Pons (tissue), 1 donor: ENCODE data around the gene CDK3.
"Not testable (repeated sequence)": the region's sequence is repeated elsewhere in the genome, so short reads cannot be mapped to it uniquely, and the experiment has no call there.

Experiments used
- DNase-seq: peaks from one replicate; pipeline ENCODE4 v3.0.0-alpha.2; 2016; ENCODE audit warnings: low spot score

The CDK3 gene

DNA sequence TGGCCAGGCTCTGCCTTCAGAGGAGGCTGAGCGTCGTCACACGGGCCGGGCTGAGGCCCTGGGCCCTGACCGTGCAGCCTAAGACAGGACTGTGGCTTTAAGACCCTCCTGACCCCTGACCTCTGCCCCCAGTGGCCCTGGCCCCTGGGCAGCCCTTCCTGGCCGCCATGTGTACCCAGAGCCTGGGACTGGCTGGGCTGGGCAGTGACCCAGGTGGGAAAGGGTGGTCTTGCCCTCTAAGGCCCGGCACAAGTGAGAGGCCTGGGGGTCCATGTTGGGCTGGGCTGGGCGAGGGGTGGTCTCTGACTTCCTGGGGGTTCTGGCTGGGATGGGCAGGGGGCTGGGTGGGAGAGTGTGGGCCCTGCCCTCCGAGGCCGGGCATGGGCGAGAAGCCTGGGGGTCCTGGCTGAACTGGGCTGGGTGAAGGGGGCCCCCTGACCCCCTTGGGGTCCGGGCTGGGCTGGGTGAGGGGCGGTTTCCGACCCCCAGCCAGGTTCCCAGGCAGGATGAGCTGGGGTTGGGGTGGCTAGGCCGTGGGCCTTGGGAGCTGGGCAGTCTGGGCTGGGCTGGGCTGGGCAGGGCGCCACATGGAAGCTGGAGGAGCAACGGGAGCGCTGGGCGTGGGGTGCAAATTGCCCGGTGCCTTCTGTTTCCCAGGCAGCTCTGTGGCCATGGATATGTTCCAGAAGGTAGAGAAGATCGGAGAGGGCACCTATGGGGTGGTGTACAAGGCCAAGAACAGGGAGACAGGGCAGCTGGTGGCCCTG, at the start of gene CDK3:
Gene CDK3, plus strand, starts transcription at position 101 of the 767 bp plus-strand sequence. Its CDS starts 571 bp downstream, at position 672.
- no peak for DNase-seq

DNA sequence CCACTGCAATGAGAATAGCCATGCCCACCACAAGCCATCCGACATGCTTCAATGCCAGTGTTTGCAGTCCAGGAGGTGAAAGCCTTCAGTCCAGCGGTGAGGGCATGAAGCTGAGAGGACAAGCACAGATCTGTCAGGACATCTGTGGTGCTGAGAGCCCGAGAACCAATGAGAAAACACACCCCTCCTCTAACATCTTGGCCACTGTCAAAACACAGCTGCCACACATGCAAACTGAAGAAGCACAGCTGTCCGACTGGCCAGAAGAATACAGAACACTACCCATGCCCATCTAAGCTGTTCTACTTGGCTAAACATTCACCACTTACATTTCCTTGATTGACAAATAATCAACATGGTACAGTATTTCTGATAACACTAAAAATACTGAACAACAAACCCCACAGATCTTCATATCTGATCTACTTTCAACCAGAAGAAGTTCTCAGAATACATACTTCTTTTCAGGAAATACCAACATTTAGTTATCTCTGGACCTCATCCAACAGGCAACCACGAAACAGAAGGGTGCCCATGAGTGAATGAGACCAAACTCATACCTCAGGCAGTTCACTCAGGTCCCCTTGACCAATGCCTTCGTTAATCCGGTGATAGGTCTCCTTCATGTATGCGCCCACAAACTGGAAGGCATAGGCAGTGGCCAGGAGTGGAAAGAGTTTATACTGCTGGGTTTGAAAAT, 49.6 kb upstream of the CDK3 start:
- DNase-seq: peak; percentile 29

DNA sequence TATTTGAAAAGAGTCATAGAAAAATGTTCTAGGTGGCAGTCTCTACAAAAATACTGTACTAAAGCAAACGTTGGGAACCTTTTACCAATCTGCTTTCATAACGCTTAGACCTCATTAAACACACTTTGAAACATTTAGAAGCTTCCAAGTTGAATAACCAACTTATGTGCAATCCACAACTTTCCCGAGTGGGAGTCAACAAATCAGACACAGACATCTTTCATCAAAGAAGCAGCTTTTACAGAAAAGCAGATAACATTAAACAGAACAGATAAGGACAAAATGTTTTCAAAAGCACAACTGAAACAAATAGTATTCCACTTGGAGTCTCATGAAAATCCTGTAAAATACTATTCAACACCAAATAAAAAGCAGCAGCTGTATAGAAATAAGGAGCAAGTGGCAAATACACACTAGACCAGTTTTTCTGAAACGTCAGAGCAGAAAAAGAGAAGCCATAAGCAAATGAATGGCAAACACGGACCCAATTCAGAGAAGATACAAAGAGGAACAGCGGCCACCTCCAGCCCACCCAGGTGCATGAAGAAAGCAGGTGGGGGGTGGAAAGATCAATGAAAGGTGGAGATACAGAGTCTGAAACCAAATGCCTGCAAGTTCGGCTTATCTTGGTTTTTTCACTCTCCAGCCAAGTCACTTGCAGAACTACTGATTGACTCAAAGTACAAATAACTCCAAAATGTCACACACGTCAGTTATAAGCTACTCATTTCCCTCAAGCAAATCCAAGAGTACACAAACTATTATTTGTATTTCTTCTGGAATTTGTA, 41.4 kb upstream of the CDK3 start:
- DNase-seq: no peak

- no peak for DNase-seq
Measured at GRCh38 chr17:75959839-75960511, 40.7 kb upstream of the CDK3 start.

DNA sequence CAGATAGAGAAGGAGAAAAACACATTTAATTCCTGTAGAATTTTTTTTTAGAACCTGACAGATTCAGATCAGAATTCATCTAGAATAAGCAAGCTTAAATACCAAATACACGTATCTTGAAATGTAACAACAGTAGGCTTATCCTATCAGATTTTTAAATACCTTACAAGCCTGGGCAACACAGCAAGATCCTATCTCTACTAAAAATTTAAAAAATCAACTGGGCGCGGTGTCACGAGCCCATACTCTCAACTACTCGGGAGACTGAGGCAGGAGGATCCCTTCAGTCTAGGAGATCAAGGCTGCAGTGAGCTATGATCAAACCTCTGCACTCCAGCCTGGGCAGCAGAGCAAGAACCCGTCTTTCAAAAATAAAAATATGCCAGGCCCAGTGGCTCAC, 35.2 kb upstream of the CDK3 start:
- DNase-seq: no peak

DNA sequence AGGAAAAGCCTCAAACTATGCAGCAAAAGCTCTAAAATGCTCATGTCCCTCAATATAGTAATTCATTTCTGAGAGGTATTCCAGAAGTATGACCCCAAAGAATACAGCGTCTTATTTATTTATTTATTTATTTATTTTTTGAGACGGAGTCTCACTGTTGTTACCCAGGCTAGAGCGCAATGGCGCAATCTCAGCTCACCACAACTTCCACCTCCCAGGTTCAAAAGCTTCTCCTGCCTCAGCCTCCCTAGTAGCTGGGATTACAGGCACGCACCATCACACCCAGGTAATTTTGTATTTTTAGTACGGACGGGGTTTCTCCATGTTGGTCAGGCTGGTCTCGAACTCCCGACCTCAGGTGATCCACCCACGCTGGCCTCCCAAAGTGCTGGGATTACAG, 31.6 kb upstream of the CDK3 start:
- not testable (repeated sequence) for DNase-seq

- no peak for DNase-seq
Measured at GRCh38 chr17:75970011-75970523, 30.6 kb upstream of the CDK3 start.

DNA sequence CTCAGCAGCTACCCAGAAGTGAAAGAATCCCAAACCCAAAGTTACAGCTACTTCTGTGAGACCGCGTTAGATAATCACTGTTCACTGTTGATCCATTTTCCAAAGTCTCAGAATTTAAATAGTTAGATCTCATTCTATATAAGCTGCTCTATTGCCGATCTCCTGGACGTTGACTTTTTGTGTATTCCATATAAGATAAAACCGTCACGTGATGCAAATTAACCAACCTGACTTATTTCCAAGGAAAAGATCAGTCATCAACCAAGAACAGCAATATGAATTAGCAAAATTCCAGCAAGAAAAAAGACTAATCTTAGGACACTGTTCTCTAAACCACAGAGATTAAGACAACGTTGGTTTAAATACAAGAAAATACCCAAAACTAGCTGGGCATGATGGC, 30.0 kb upstream of the CDK3 start:
- DNase-seq: no peak

DNA sequence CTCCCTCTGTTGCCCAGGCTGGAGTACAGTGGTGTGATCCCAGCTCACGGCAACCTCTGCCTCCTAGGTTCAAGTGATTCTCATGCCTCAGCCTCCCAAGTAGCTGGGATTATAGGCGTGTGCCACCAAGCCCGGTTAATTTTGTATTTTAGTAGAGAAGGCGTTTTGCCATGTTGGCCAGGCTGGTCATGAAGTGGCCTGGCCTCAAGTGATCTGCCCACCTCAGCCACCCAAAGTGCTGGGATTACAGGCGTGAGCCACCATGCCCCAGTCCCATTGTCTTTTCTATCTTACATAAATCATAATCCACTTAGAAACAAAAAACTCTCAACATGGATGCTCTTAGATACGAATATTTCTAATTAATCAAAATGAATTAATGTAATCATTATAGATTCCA, 25.5 kb upstream of the CDK3 start:
- not testable (repeated sequence) for DNase-seq

DNA sequence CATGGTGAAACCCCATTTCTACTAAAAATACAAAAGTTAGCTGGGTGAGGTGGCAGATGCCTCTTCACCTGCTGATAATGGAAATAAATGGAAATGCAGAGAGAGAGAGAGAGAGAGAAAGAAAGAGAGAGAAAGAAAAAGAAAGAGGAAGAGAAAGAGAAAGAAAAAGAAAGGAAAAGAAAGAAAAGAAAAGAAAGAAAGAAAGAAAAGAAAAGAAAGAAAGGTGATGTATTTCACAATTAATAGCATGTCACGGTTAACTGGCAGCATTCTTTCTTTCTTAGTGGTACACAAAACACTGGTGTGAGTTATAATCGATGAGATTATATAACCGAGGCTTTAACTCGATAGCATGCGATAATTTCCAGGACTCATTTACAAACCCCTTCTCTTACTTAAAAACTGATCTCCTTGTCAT, 24.9 kb upstream of the CDK3 start:
- DNase-seq: no peak

GRCh38 chr17:75976175-75976848, 24.3 kb upstream of the CDK3 start:
- DNase-seq: no peak

GRCh38 chr17:75978938-75979704, 21.5 kb upstream of the CDK3 start, which contains the start of the genes ACOX1 and TEN1:
Gene ACOX1 (minus strand): TSS chr17:75979166. CDS start chr17:75979073, 93 bp downstream.
Gene TEN1 (plus strand): TSS chr17:75979240. CDS start chr17:75986193, 6,953 bp downstream.
- peak; percentile 95 for DNase-seq

GRCh38 chr17:75979705-75980187, 20.9 kb upstream of the CDK3 start:
- no peak for DNase-seq

- DNase-seq: no peak
Measured at GRCh38 chr17:75980188-75981018, 20.3 kb upstream of the CDK3 start.

DNA sequence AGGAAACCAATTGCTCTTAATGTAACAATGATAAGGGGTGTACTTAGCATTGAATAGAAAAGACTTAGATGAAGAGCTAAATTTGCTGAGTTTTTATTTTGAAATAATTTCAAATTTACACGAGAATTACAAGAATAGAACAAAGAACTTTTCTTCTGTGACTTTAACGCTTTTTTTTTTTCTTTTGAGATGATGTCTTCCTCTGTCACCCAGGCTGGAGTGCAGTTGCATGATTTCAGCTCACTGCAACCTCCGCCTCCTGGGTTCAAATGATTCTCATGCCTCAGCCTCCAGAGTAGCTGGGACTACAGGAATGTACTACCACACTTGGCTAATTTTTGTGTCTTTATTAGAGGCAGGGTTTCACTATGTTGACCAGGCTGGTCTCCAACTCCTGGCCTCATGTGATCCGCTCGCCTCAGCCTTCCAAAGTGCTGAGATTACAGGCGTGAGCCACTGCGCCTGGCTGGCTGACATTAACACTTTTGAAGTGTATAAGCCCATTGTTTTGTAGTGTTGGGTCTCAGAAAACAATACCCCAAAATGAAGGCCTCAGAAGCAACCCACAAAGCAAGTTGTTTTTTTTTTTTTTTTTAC, 19.5 kb upstream of the CDK3 start:
- DNase-seq: no peak

DNA sequence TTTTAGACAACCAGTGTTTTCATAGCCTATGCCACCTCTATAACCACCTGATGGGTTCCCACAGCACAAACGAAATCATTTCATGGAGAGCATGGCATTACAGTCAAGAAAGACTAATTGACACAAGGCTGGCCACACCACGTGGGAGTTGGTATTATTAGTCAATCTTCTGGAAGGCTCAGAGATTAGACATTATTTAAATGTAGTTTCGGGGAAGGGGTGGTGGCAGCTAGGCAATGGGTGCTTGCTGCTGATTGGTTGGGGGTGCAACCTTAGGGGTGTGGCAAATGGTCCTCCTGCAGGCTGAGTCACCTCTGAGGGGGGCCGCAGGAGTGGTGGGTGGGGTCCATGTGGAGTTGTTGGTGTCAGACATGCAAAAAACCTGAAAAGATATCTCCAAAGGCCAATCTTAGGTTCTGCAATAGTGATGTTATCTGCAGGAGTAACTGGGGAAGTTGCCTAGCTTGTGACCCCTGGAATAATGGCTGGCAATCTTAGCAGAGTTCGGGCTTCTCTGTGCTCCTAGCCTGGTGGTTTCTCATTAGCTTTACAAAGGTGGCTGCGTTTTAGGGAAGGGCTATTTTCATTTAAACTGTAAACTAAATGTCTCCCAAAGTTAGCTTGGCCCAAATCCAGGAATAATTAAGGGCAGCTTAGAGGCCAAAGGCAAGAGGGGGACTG, 17.0 kb upstream of the CDK3 start:
- no peak for DNase-seq

- DNase-seq: no peak
Measured at GRCh38 chr17:75985986-75986385, 14.7 kb upstream of the CDK3 start.

GRCh38 chr17:75987041-75987440, 13.6 kb upstream of the CDK3 start:
- no peak for DNase-seq
